ENCODE data around the gene DACT1.
A peak's percentile ranks its signal among the peaks of the same experiment; 100 is the strongest.

DACT1 gene

GRCh38 chr14:58666737-58667136 is 29.0 kb downstream of the DACT1 start:
- TF ChIP-seq SP1 (IDR thresholded peaks at IDR 0.05) (no peak), HDGF (IDR thresholded peaks at IDR 0.05; ENCODE audit: borderline replicate concordance) (no peak), CTBP1 (IDR thresholded peaks at IDR 0.05; ENCODE audit: borderline replicate concordance) (no peak), ZNF384 (IDR thresholded peaks at IDR 0.05) (no peak), SUZ12 (IDR thresholded peaks at IDR 0.05) (no peak), PKNOX1 (IDR thresholded peaks at IDR 0.05) (no peak), BHLHE40 (IDR thresholded peaks at IDR 0.05; ENCODE audit: borderline replicate concordance) (no peak)
- no peak for DNase-seq (ENCODE audit: extremely low spot score)
- ChIA-PET POLR2A (no interaction called here), CTCF (no interaction called here)

- TF ChIP-seq SP1 (IDR thresholded peaks at IDR 0.05), result no peak
- TF ChIP-seq SUZ12 (IDR thresholded peaks at IDR 0.05), result no peak
- no peak for TF ChIP-seq ARNT (IDR thresholded peaks at IDR 0.05)
- TF ChIP-seq LEF1 (IDR thresholded peaks at IDR 0.05; ENCODE audit: borderline replicate concordance), result no peak
- no peak for TF ChIP-seq ELF4 (IDR thresholded peaks at IDR 0.05)
- TF ChIP-seq FOXK2 (IDR thresholded peaks at IDR 0.05), result no peak
- TF ChIP-seq FOXA1 (IDR thresholded peaks at IDR 0.05), result no peak
- DNase-seq (ENCODE audit: extremely low spot score), result no peak
- CTCF ChIA-PET, result interaction anchor here (0.6 kb wide), 1 partner anchor 126 kb away, joined by 3 read pairs; no protein-coding TSS in a partner anchor
- POLR2A ChIA-PET, result no interaction called here
Observed at GRCh38 chr14:58667900-58668299, 30.1 kb downstream of the DACT1 start.

- ChIA-PET CTCF (interaction anchor here (0.7 to 0.8 kb wide), 3 partner anchors 8 to 30 kb away, joined by 3 read pairs; no protein-coding TSS in a partner anchor), POLR2A (no interaction called here)
- no peak for TF ChIP-seq L3MBTL2 (conservative IDR thresholded peaks at IDR 0.05)
- no peak for TF ChIP-seq FOXK2 (IDR thresholded peaks at IDR 0.05)
- TF ChIP-seq PKNOX1 (IDR thresholded peaks at IDR 0.05), result no peak
- no peak for TF ChIP-seq TARDBP (IDR thresholded peaks at IDR 0.05)
- TF ChIP-seq LEF1 (IDR thresholded peaks at IDR 0.05; ENCODE audit: borderline replicate concordance), result no peak
- no peak for TF ChIP-seq BHLHE40 (IDR thresholded peaks at IDR 0.05; ENCODE audit: borderline replicate concordance)
- peak; percentile 23 for DNase-seq (ENCODE audit: extremely low spot score)
Observed at GRCh38 chr14:58668848-58669480, 31.2 kb downstream of the DACT1 start.

GRCh38 chr14:58669556-58670200 is 31.9 kb downstream of the DACT1 start:
- POLR2A ChIA-PET, result no interaction called here
- DNase-seq (ENCODE audit: extremely low spot score), result no peak
- CTCF ChIA-PET, result interaction anchor here (0.7 kb wide), 2 partner anchors 16 to 29 kb away, joined by 3 read pairs; no protein-coding TSS in a partner anchor
- TF ChIP-seq PKNOX1 (IDR thresholded peaks at IDR 0.05), result no peak
- TF ChIP-seq TARDBP (IDR thresholded peaks at IDR 0.05), result no peak
- TF ChIP-seq FOXA1 (IDR thresholded peaks at IDR 0.05), result no peak
- no peak for TF ChIP-seq FOXM1 (IDR thresholded peaks at IDR 0.05; ENCODE audit: borderline replicate concordance)
- no peak for TF ChIP-seq FOXK2 (IDR thresholded peaks at IDR 0.05)
- TF ChIP-seq CTBP1 (IDR thresholded peaks at IDR 0.05; ENCODE audit: borderline replicate concordance), result no peak
- no peak for TF ChIP-seq L3MBTL2 (conservative IDR thresholded peaks at IDR 0.05)
- TF ChIP-seq ARNT (IDR thresholded peaks at IDR 0.05), result no peak
- TF ChIP-seq NFRKB (IDR thresholded peaks at IDR 0.05), result no peak
- TF ChIP-seq LEF1 (IDR thresholded peaks at IDR 0.05; ENCODE audit: borderline replicate concordance), result no peak
- TF ChIP-seq ELF4 (IDR thresholded peaks at IDR 0.05), result no peak
- TF ChIP-seq SUZ12 (IDR thresholded peaks at IDR 0.05), result no peak
- no peak for TF ChIP-seq HDGF (IDR thresholded peaks at IDR 0.05; ENCODE audit: borderline replicate concordance)
- no peak for TF ChIP-seq ZNF384 (IDR thresholded peaks at IDR 0.05)
- no peak for TF ChIP-seq SP1 (IDR thresholded peaks at IDR 0.05)
- no peak for TF ChIP-seq BHLHE40 (IDR thresholded peaks at IDR 0.05; ENCODE audit: borderline replicate concordance)

- no peak for DNase-seq (ENCODE audit: extremely low spot score)
- ChIA-PET POLR2A (no interaction called here), CTCF (no interaction called here)
- TF ChIP-seq ZNF384 (IDR thresholded peaks at IDR 0.05), result no peak
- TF ChIP-seq SUZ12 (IDR thresholded peaks at IDR 0.05), result no peak
- TF ChIP-seq ELF4 (IDR thresholded peaks at IDR 0.05), result no peak
Observed at GRCh38 chr14:58671024-58671423, 33.3 kb downstream of the DACT1 start.

GRCh38 chr14:58671436-58671835 is 33.7 kb downstream of the DACT1 start:
- TF ChIP-seq SP1 (IDR thresholded peaks at IDR 0.05) (no peak), LEF1 (IDR thresholded peaks at IDR 0.05; ENCODE audit: borderline replicate concordance) (no peak)
- no peak for DNase-seq (ENCODE audit: extremely low spot score)
- ChIA-PET CTCF (no interaction called here), POLR2A (no interaction called here)

- POLR2A ChIA-PET, result no interaction called here
- no peak for DNase-seq (ENCODE audit: extremely low spot score)
- no peak for TF ChIP-seq SUZ12 (IDR thresholded peaks at IDR 0.05)
- no peak for TF ChIP-seq ELF4 (IDR thresholded peaks at IDR 0.05)
- no peak for TF ChIP-seq L3MBTL2 (conservative IDR thresholded peaks at IDR 0.05)
- no peak for TF ChIP-seq TARDBP (IDR thresholded peaks at IDR 0.05)
- TF ChIP-seq ARNT (IDR thresholded peaks at IDR 0.05), result no peak
- TF ChIP-seq HDGF (IDR thresholded peaks at IDR 0.05; ENCODE audit: borderline replicate concordance), result no peak
- no peak for TF ChIP-seq PKNOX1 (IDR thresholded peaks at IDR 0.05)
- CTCF ChIA-PET, result no interaction called here
Observed at GRCh38 chr14:58673722-58674121, 36.0 kb downstream of the DACT1 start.
